Neural cell (in vitro differentiated cells): Measurements from ENCODE around the gene KRT10. TPM values are rescaled to one million over a fixed set of nuclear protein-coding genes. Genes with fewer than 3 reads are reported as not detected.

ENCODE experiments used
- H2AFZ ChIP-seq: fragments of 200-600, 300-800 bp; sonication (generic), shearing (Covaris generic); 2 replicates; pipeline ENCODE4 v1.6.0; 2014; ENCODE audit warnings: low read depth, mild to moderate bottlenecking, antibody characterized with exemption, low read length, moderate library complexity
- H3F3A ChIP-seq: fragments of 200-600 bp; shearing (Covaris generic); 2 replicates; pipeline ENCODE4 v1.6.1; 2016; ENCODE audit warnings: mild to moderate bottlenecking, moderate library complexity, mixed read lengths, antibody characterized with exemption, low read length; ENCODE audit not compliant: insufficient read depth, poor library complexity, severe bottlenecking
- H3K27ac ChIP-seq: fragments of 200-600, 300-800 bp; sonication (generic), shearing (Covaris generic); 2 replicates; pipeline ENCODE4 v1.5.1; 2014; ENCODE audit warnings: mild to moderate bottlenecking, low read length, moderate library complexity
- H3K27me3 ChIP-seq: fragments of 300-800, 200-600 bp; sonication (generic), shearing (Covaris generic); 2 replicates; pipeline ENCODE4 v1.6.0; 2014; ENCODE audit warnings: mild to moderate bottlenecking, low read depth, low read length, moderate library complexity; ENCODE audit not compliant: insufficient read depth
- H3K36me3 ChIP-seq: fragments of 300-800, 200-600 bp; sonication (generic), shearing (Covaris generic); 2 replicates; pipeline ENCODE4 v1.5.1; 2014; ENCODE audit warnings: mild to moderate bottlenecking, antibody characterized with exemption, low read length, moderate library complexity; ENCODE audit not compliant: insufficient read depth
- H3K4me2 ChIP-seq: fragments of 300-800, 200-600 bp; sonication (generic), shearing (Covaris generic); 2 replicates; pipeline ENCODE4 v1.6.0; 2014; ENCODE audit warnings: mild to moderate bottlenecking, low read length
- H3K4me3 ChIP-seq: fragments of 300-800, 200-600 bp; sonication (generic), shearing (Covaris generic); 2 replicates; pipeline ENCODE4 v1.5.1; 2014; ENCODE audit warnings: mild to moderate bottlenecking, low read length, moderate library complexity
- H3K79me2 ChIP-seq: fragments of 200-600 bp; shearing (Covaris generic); replicated peaks from 2 replicates; pipeline ENCODE4 v1.6.0; 2014; ENCODE audit warnings: mild to moderate bottlenecking, low read length, moderate library complexity; ENCODE audit not compliant: insufficient read depth
- H3K9ac ChIP-seq: fragments of 300-800, 200-600 bp; sonication (generic), shearing (Covaris generic); 2 replicates; pipeline ENCODE4 v1.6.1; 2016; ENCODE audit warnings: mild to moderate bottlenecking, low read length, mixed read lengths
- H3K9me2 ChIP-seq: fragments of 200-600 bp; shearing (Covaris generic); 2 replicates; pipeline ENCODE4 v1.6.1; 2016; ENCODE audit warnings: mild to moderate bottlenecking, low read length, mixed read lengths; ENCODE audit not compliant: insufficient read depth
- H3K9me3 ChIP-seq: fragments of 200-600, 300-800 bp; sonication (generic), shearing (Covaris generic); 2 replicates; pipeline ENCODE4 v1.6.1; 2016; ENCODE audit warnings: mild to moderate bottlenecking, mixed run types, low read length, moderate library complexity, mixed read lengths
- H4K20me1 ChIP-seq: fragments of 200-600 bp; shearing (Covaris generic); 2 replicates; pipeline ENCODE4 v1.6.1; 2016; ENCODE audit warnings: mild to moderate bottlenecking, mixed run types; ENCODE audit not compliant: insufficient read depth
- EP300 ChIP-seq: fragments of 450-650 bp; conservative IDR thresholded peaks from 2 replicates; pipeline ENCODE4 v1.6.1; 2014; ENCODE audit warnings: antibody characterized with exemption, mild to moderate bottlenecking, moderate library complexity; ENCODE audit not compliant: poor library complexity, severe bottlenecking
- EZH2 ChIP-seq: fragments of 200-600, 300-800 bp; shearing (Covaris generic), sonication (generic); IDR thresholded peaks from 2 replicates; pipeline ENCODE4 v1.6.1; 2014; ENCODE audit warnings: antibody characterized with exemption, low read length, borderline replicate concordance, mild to moderate bottlenecking; ENCODE audit not compliant: insufficient read depth, poor library complexity, severe bottlenecking
- MXI1 ChIP-seq: fragments of 450-650 bp; conservative IDR thresholded peaks from 2 replicates; pipeline ENCODE4 v1.6.1; 2014; ENCODE audit warnings: antibody characterized with exemption, mild to moderate bottlenecking; ENCODE audit not compliant: poor library complexity, severe bottlenecking
- POLR2AphosphoS5 ChIP-seq: IDR thresholded peaks from 2 replicates; pipeline ENCODE4 v1.6.1; 2012
- RAD21 ChIP-seq: fragments of 450-650 bp; conservative IDR thresholded peaks from 2 replicates; pipeline ENCODE4 v1.6.1; 2014; ENCODE audit warnings: antibody characterized with exemption, mild to moderate bottlenecking, moderate library complexity
- REST ChIP-seq: IDR thresholded peaks from 2 replicates; pipeline ENCODE4 v1.6.1; 2012; ENCODE audit warnings: borderline replicate concordance
- SMC3 ChIP-seq: fragments of 450-650 bp; conservative IDR thresholded peaks from 2 replicates; pipeline ENCODE4 v1.6.1; 2014; ENCODE audit warnings: antibody characterized with exemption, mild to moderate bottlenecking, moderate library complexity; ENCODE audit not compliant: poor library complexity
- TAF1 ChIP-seq: IDR thresholded peaks from 2 replicates; pipeline ENCODE4 v1.6.1; 2012; ENCODE audit warnings: low read depth
- polyA plus RNA-seq: library from polyadenylated mRNA; depleted of rRNA; stranded (reverse); fragments of >200 nt; gene quantifications from 2 replicates; pipeline ENCODE4 v1.2.3, GENCODE V29; 2014
- TF ChIP-seq, protein P1 (sequence below): fragments of 450-650 bp; IDR thresholded peaks from 2 replicates; pipeline ENCODE4 v1.5.1; 2014; ENCODE audit warnings: antibody characterized with exemption, mild to moderate bottlenecking, moderate library complexity; ENCODE audit not compliant: poor library complexity, severe bottlenecking

The KRT10 gene
- polyA plus RNA-seq, 1 donor from 2014 or later = 54.2 TPM

DNA sequence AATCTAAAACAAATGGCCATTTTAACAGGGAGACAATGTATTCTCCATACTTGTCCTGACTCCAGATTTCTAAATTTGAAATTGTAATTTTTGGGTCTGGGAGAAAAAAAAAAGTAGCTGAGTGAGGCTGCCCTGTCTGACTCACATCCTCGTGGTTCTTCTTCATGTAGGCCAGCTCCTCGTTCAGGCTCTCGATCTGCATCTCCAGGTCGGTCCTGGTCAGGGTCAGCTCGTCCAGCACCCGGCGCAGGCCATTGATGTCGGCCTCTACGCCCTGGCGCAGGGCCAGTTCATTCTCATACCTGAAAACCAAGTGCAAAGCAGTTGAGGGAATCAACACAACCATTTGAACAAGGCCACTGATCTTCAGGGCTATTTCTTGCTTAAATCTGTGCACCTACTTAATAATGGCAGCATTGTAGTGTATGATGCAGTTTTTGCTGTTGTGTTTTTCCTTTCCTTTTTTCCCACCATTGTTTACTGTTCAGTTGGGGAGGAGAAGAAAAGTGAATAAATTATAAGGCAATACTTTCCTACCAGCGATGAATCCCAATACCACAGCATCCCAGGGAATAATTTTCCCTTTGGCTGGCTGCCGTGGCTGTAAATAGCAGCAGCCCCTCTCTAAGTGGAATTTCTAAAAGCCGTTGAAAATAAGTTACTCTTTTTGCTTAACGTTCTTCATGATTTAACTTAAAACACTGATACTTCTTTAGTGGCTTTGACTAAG, 42.4 kb upstream of the KRT10 start:
- Histone ChIP-seq H3K9ac (no peak overlapping the region), H3K9me2 (no peaks in the 10 kb centered on the region), H3K9me3 (no peaks in the 10 kb centered on the region), H4K20me1 (no peaks in the 10 kb centered on the region), H3K4me3 (no peak overlapping the region), H3K79me2 (no peaks in the 10 kb centered on the region), H2AFZ (no peak overlapping the region), H3F3A (no peaks in the 10 kb centered on the region), H3K27me3 (no peaks in the 10 kb centered on the region), H3K4me2 (no peak overlapping the region), H3K27ac (no peak overlapping the region), H3K36me3 (no peaks in the 10 kb centered on the region)
- TF ChIP-seq POLR2AphosphoS5 = no peak
- no peak for TF ChIP-seq SMC3
- TF ChIP-seq, protein P1, sequence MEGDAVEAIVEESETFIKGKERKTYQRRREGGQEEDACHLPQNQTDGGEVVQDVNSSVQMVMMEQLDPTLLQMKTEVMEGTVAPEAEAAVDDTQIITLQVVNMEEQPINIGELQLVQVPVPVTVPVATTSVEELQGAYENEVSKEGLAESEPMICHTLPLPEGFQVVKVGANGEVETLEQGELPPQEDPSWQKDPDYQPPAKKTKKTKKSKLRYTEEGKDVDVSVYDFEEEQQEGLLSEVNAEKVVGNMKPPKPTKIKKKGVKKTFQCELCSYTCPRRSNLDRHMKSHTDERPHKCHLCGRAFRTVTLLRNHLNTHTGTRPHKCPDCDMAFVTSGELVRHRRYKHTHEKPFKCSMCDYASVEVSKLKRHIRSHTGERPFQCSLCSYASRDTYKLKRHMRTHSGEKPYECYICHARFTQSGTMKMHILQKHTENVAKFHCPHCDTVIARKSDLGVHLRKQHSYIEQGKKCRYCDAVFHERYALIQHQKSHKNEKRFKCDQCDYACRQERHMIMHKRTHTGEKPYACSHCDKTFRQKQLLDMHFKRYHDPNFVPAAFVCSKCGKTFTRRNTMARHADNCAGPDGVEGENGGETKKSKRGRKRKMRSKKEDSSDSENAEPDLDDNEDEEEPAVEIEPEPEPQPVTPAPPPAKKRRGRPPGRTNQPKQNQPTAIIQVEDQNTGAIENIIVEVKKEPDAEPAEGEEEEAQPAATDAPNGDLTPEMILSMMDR = no peak
- TF ChIP-seq EP300 = no peak
- TF ChIP-seq RAD21 = no peak
- TF ChIP-seq EZH2 = no peak
- TF ChIP-seq MXI1 = no peak
- TF ChIP-seq REST = no peak
- TF ChIP-seq TAF1 = no peak

GRCh38 chr17:40862985-40863733, 40.7 kb upstream of the KRT10 start:
- no peak for TF ChIP-seq REST
- TF ChIP-seq TAF1 = no peak
- no peak for TF ChIP-seq EP300
- TF ChIP-seq SMC3 = no peak
- no peak for TF ChIP-seq EZH2
- no peak for TF ChIP-seq RAD21
- H2AFZ ChIP-seq = no peak overlapping the region
- H3K79me2 ChIP-seq = no peaks in the 10 kb centered on the region
- H3F3A ChIP-seq = no peaks in the 10 kb centered on the region
- no peak overlapping the region for H3K9ac ChIP-seq
- H3K4me2 ChIP-seq = no peak overlapping the region
- no peaks in the 10 kb centered on the region for H3K36me3 ChIP-seq
- no peaks in the 10 kb centered on the region for H3K9me2 ChIP-seq
- no peaks in the 10 kb centered on the region for H3K9me3 ChIP-seq
- no peaks in the 10 kb centered on the region for H4K20me1 ChIP-seq
- no peaks in the 10 kb centered on the region for H3K27me3 ChIP-seq
- no peak overlapping the region for H3K4me3 ChIP-seq
- H3K27ac ChIP-seq = no peak overlapping the region
